Hypothalamus (tissue), 51 donors: Measurements from ENCODE around the gene NCBP3.
"Not testable (repeated sequence)": the region's sequence is repeated elsewhere in the genome, so short reads cannot be mapped to it uniquely, and the experiment has no call there.

Source experiments
- DNase-seq, 51 donors: peaks; one replicate each; lab custom pipeline; 2025; lab: John Stamatoyannopoulos, UW

NCBP3 gene

DNA sequence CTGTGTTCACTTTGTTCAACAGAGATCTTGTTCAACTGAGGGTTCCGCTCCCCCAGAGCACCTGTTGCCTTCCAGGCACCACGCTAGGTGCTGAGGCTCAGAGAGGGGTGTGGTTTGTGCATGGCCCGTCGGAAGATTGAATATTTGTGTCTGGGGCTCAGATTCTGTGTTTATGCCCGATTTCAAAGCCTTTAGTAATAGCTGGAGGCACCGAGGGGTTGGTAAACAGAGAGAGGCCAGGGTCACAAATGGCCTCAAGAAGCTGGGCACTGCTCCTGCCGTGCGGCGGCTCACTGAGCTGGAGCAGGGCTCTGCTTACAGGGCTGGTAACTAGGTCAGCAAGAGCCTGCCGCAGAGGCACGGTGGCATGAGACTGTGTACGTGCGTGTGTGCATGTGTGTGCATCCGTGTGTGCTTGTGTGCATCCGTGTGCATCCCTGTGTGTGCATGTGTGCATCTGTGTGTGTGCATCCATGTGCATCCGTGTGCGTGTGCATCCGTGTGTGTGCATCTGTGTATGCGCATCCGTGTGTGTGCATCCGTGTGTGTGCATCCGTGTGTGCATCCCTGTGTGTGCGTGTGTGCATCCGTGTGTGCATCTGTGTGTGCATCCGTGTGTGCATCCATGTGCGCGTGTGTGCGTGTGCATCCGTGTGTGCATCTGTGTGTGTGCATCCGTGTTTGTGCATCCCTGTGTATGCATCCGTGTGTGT is 50.5 kb downstream of the NCBP3 start:
- no peak for DNase-seq

- DNase-seq = peak in 1 of 51 donors; percentile 37
These were observed 51.3 kb downstream of the NCBP3 start for GRCh38 chr17:3794557-3795389.

DNA sequence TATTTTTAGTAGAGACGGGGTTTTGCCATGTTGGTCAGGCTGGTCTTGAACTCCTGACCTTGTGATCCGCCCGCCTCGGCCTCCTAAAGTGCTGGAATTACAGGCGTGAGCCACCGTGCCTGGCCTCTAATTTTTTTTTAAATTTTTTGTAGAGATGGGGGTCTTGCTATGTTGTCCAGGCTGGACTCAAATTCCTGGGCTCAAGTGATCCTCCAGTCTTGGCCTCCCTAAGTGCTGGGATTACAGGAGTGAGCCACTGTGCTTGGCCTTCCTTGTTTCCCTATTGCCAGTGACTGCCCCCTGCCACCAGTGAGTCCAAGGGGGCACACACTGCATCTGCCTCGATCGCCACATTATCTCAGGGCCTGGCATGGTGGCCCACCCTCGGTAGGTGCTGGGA is 51.9 kb downstream of the NCBP3 start:
- DNase-seq = not testable (repeated sequence)

- not testable (repeated sequence) for DNase-seq
These were observed 52.8 kb downstream of the NCBP3 start for GRCh38 chr17:3793258-3793657.

DNA sequence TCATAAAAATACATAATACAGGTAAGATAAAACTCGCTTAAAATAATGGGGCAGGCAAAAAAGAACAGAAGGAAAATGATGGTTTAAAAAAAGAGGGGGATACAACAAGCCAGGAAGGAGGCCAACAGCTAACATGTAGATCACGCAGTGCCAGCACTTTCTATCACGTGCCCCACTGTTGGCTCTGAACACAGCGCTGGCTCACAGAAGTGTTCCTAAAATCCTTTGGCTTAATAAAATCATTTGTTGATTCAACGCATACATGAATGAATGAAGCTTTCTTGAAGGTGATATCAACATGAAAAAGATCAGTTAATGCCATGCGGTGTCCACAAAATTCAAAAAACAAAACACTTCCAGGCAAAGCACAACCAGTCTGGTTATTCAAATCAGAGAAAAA is 53.6 kb downstream of the NCBP3 start:
- peak in 28 of 51 donors; percentile 0 to 62 (median 27) for DNase-seq

- no peak for DNase-seq
These were observed 57.8 kb downstream of the NCBP3 start for GRCh38 chr17:3788200-3788599.

DNA sequence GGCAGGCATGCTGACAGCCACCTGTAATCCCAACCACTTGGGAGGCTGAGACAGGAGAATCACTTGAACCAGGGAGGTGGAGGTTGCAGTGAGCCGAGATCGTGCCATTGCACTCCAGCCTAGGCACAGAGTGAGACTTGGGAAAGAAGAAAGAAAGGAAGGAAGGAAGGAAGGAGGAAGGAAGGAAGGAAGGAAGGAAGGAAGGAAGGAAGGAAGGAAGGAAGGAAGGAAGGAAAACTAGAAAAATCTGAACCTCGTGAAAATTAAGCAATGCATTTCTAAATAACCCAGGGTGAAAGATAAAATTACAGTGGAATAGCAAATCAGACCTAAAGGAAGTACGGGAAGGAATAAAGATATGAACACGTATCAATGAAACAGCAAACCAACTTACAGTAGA is 60.7 kb downstream of the NCBP3 start:
- DNase-seq = not testable (repeated sequence)

GRCh38 chr17:3782751-3783150 is 63.3 kb downstream of the NCBP3 start:
- no peak for DNase-seq

DNA sequence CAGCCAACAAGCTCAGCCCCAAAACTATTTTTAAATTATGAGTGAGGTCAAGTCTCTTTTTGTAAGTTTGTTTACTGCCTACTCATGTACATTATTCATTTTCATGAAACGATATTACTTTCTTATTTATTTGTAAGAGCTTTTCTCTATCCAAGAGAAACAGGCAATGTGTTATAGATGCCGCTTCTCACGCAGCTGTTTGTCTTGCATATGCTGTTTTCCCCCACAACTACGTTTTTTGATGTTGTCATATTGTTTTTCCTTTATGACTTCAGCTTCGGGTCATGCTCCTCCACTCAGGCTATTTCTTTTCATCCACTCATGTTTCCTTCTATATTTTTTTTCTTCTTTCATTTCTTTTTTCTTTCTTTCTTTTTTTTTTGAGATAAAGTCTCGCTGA is 65.1 kb downstream of the NCBP3 start:
- DNase-seq = no peak

GRCh38 chr17:3777366-3778120 is 68.5 kb downstream of the NCBP3 start:
- DNase-seq = no peak

- no peak for DNase-seq
These were observed 72.1 kb downstream of the NCBP3 start for GRCh38 chr17:3773966-3774365.

DNA sequence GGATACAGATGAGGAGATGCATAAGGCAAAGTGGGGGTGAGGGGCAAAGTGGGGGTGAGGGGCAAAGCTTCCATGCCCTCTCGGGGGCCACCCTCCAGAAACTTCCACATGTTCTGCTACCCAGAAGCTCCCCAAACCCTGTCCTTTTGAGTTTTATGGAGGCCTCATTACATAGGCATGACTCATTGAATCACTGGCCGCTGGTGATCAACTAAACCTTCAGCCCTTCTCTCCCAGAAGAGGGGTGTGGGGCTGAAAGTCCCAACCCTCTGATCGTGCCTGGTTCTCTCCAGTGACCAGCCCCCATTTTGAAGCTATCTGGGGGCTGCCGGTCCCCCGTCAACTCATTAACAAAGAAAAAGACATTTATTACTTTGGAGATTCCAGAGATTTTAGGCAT is 72.5 kb downstream of the NCBP3 start:
- no peak for DNase-seq

- DNase-seq = no peak
These were observed 73.3 kb downstream of the NCBP3 start for GRCh38 chr17:3772764-3773163.

GRCh38 chr17:3771140-3771539 is 74.9 kb downstream of the NCBP3 start:
- DNase-seq = peak in 1 of 51 donors; percentile 4

GRCh38 chr17:3770466-3770865 is 75.6 kb downstream of the NCBP3 start:
- DNase-seq = no peak

- DNase-seq = no peak
These were observed 77.3 kb downstream of the NCBP3 start for GRCh38 chr17:3768769-3769168.

GRCh38 chr17:3768341-3768740 is 77.7 kb downstream of the NCBP3 start:
- DNase-seq = no peak

DNA sequence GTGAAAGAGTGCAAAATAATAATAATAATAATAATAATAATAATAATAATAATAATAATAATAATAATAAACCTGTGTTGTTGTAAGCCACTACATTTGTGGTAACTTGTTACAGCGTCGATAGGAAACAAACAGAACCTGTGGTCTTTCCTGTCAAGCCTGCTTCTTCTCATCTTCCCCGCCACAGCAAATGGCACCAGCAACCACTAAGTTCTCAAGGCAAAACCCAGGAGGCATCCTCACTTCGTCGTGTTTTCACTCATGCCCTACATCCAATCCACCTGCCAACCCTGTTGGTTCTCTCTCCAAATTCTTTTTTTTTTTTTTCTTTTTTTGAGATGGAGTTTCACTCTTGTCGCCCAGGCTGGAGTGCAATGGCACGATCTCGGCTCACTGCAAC is 79.3 kb downstream of the NCBP3 start:
- no peak for DNase-seq

DNA sequence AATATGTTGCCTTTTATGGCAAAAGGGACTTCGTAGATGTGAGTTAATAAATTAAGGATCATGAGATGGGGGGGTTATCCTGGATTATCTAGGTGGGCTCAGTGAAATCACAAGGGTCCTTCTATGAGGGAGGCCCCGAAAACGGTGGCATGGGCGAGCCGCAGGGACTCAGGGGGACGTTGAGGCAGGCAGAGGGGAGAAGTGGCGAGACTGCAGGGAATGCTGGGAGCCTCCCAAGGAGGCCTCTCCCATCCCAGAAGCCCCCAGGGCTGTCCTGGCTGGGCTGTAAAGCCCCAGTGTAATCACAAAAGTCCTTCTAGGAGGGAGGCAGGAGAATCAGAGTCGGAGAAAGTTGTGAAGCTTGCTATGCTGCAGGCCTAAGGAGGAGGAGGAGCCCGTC is 80.1 kb downstream of the NCBP3 start:
- no peak for DNase-seq

GRCh38 chr17:3763777-3764170 is 82.3 kb downstream of the NCBP3 start:
- DNase-seq = no peak
